Measurements from ENCODE around the gene FANCC. TPM values are rescaled to one million over a fixed set of nuclear protein-coding genes. Genes with fewer than 3 reads are reported as not detected.

The FANCC gene
- total RNA-seq, 1 donor from 2014 or later: 7.9 TPM

DNA sequence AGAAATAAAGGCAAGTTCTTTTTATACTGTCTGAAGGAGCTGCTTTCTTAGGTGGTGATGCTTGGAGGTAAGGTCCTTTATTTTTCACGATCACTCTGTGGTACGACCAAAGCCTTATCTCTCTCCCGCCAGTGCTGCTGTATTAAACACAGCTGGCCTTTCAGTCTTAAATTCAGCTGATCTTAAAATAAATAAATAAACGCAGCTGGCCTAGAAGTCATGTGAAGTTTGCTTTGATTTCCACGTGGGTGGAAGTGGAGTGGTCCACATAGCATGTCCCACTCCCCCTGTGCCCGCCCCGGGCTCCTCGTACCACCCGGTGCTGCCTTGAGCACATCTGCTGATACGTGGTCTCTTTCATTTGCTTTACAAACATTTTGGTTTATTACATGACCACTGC is 260.4 kb downstream of the FANCC start:
- no peaks in the 10 kb centered on the region for H3K27me3 ChIP-seq (ENCODE audit: insufficient read depth, low read length)
- peaks cover 100% of the 10 kb centered on the region for H3K79me2 ChIP-seq (ENCODE audit: insufficient read depth, low read length)
- H4K20me1 ChIP-seq (ENCODE audit: insufficient read depth, low read length): peaks cover 80% of the 10 kb centered on the region
- H3K36me3 ChIP-seq (ENCODE audit: insufficient read depth, low read length): peaks cover 14% of the 10 kb centered on the region
- H3K9ac ChIP-seq (ENCODE audit: low read length): peak overlapping the region; percentile 80
- peak; percentile 42 for DNase-seq (ENCODE audit: low read depth)
- no peak for FAIRE-seq
- H3K4me3 Mint-ChIP-seq (ENCODE audit: unreplicated experiment): peak overlapping the region; percentile 58
- peak overlapping the region; percentile 21 for H3K27ac ChIP-seq (ENCODE audit: low read depth, low read length)
- H3K4me1 ChIP-seq (ENCODE audit: insufficient read depth, low read length): peaks cover 65% of the 10 kb centered on the region
- H3K36me3 Mint-ChIP-seq (ENCODE audit: low read depth, unreplicated experiment): peaks cover 14% of the 10 kb centered on the region
- no peaks in the 10 kb centered on the region for H3K9me3 ChIP-seq (ENCODE audit: insufficient read depth, low read depth, low read length)
- peak overlapping the region; percentile 82 for H3K4me2 ChIP-seq (ENCODE audit: low read length)
- H2AFZ ChIP-seq (ENCODE audit: low read depth, low read length): no peak overlapping the region
- no peaks in the 10 kb centered on the region for H3K27me3 Mint-ChIP-seq (ENCODE audit: low read depth, unreplicated experiment)
- TF ChIP-seq EZH2 (IDR thresholded peaks at IDR 0.05; ENCODE audit: insufficient read depth, low read length): no peak
- TF ChIP-seq, protein P1, sequence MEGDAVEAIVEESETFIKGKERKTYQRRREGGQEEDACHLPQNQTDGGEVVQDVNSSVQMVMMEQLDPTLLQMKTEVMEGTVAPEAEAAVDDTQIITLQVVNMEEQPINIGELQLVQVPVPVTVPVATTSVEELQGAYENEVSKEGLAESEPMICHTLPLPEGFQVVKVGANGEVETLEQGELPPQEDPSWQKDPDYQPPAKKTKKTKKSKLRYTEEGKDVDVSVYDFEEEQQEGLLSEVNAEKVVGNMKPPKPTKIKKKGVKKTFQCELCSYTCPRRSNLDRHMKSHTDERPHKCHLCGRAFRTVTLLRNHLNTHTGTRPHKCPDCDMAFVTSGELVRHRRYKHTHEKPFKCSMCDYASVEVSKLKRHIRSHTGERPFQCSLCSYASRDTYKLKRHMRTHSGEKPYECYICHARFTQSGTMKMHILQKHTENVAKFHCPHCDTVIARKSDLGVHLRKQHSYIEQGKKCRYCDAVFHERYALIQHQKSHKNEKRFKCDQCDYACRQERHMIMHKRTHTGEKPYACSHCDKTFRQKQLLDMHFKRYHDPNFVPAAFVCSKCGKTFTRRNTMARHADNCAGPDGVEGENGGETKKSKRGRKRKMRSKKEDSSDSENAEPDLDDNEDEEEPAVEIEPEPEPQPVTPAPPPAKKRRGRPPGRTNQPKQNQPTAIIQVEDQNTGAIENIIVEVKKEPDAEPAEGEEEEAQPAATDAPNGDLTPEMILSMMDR (IDR thresholded peaks at IDR 0.05; ENCODE audit: insufficient read depth, low read depth, low read length): no peak
- H3K9me3 Mint-ChIP-seq (ENCODE audit: unreplicated experiment): no peaks in the 10 kb centered on the region
- peaks cover 81% of the 10 kb centered on the region for H3K4me1 Mint-ChIP-seq (ENCODE audit: low read depth, unreplicated experiment)
- H3K27ac Mint-ChIP-seq (ENCODE audit: unreplicated experiment): peak overlapping the region; percentile 89
- peak overlapping the region; percentile 40 for H3K4me3 ChIP-seq (ENCODE audit: insufficient read depth, low read depth, low read length)

DNA sequence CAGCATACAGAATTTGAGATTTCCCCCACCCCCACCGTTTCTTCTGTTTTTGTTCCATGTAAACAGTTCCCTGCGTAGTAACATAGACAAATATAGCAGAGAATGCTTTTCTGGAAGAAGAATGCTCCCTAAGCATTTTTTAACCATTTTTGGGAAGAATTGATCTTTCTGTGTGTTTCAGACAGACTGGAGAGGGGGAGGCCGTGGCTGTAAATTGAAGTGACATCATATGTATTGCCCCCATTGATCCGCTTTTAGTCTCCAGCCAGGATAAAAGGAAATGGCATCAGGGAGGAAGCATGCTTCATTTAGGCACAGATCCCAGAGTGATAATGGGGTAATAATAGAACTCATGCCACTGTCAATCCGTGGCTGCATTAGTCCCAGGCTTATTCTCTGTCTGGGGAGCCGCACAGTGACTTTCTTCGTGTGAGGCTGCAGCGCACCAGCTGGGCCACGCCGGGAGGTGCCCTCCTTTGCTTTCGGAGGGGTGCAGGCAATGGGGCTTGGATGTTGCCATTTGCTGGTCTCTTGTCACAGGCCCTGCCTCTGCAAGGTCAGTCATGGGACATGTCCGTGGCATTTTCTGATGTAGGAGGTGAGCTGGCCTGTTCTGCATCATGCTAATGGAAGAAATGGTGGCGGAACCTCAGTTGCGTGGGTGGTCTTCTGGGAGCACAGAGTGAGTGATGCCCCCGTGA is 261.5 kb downstream of the FANCC start:
- Histone ChIP-seq H4K20me1 (ENCODE audit: insufficient read depth, low read length) (peaks cover 70% of the 10 kb centered on the region), H3K4me3 (ENCODE audit: insufficient read depth, low read depth, low read length) (peak overlapping the region; percentile 40), H2AFZ (ENCODE audit: low read depth, low read length) (no peak overlapping the region), H3K36me3 (ENCODE audit: insufficient read depth, low read length) (peaks cover 8% of the 10 kb centered on the region), H3K9me3 (ENCODE audit: insufficient read depth, low read depth, low read length) (no peaks in the 10 kb centered on the region), H3K4me2 (ENCODE audit: low read length) (peak overlapping the region; percentile 82), H3K79me2 (ENCODE audit: insufficient read depth, low read length) (peaks cover 97% of the 10 kb centered on the region), H3K9ac (ENCODE audit: low read length) (peak overlapping the region; percentile 80), H3K27me3 (ENCODE audit: insufficient read depth, low read length) (no peaks in the 10 kb centered on the region), H3K27ac (ENCODE audit: low read depth, low read length) (peak overlapping the region; percentile 79), H3K4me1 (ENCODE audit: insufficient read depth, low read length) (peaks cover 65% of the 10 kb centered on the region)
- DNase-seq (ENCODE audit: low read depth) (peak; percentile 66), FAIRE-seq (peak; percentile 41)
- H3K4me1 Mint-ChIP-seq (ENCODE audit: low read depth, unreplicated experiment): peaks cover 79% of the 10 kb centered on the region
- peak overlapping the region; percentile 89 for H3K27ac Mint-ChIP-seq (ENCODE audit: unreplicated experiment)
- no peaks in the 10 kb centered on the region for H3K27me3 Mint-ChIP-seq (ENCODE audit: low read depth, unreplicated experiment)
- no peak for TF ChIP-seq EZH2 (IDR thresholded peaks at IDR 0.05; ENCODE audit: insufficient read depth, low read length)
- TF ChIP-seq, protein P1 (IDR thresholded peaks at IDR 0.05; ENCODE audit: insufficient read depth, low read depth, low read length): no peak
- H3K9me3 Mint-ChIP-seq (ENCODE audit: unreplicated experiment): no peaks in the 10 kb centered on the region
- peak overlapping the region; percentile 37 for H3K4me3 Mint-ChIP-seq (ENCODE audit: unreplicated experiment)
- H3K36me3 Mint-ChIP-seq (ENCODE audit: low read depth, unreplicated experiment): peaks cover 18% of the 10 kb centered on the region

DNA sequence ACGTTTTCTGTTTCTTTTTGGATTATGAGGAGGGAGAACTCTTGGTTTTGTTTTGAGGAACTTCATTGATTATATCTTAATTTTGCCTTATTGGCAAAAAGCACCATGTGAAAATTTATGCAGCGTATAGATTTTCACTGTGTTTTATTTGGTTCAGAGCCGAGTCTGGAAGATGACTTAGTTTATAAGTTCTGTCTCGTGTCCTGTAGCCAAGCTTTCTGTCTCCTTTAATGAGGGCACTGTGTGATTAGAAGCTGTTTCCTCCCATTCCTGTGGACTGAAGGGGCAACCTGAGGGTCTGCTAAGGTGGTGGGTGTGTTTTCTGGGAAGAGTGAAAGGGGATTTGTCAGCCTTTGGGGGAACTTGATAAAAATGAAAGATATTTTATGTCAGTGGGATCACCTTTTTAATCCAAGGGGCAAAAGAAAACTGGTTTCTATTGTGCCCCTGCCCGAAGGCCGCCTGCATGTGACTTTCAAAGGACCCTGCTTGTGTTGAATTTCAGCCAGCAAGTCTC is 262.1 kb downstream of the FANCC start:
- H3K36me3 Mint-ChIP-seq (ENCODE audit: low read depth, unreplicated experiment): peaks cover 18% of the 10 kb centered on the region
- H3K4me3 Mint-ChIP-seq (ENCODE audit: unreplicated experiment): peak overlapping the region; percentile 61
- Histone ChIP-seq H3K4me2 (ENCODE audit: low read length) (peak overlapping the region; percentile 82), H3K9ac (ENCODE audit: low read length) (peak overlapping the region; percentile 80), H4K20me1 (ENCODE audit: insufficient read depth, low read length) (peaks cover 69% of the 10 kb centered on the region), H3K27me3 (ENCODE audit: insufficient read depth, low read length) (no peaks in the 10 kb centered on the region), H3K9me3 (ENCODE audit: insufficient read depth, low read depth, low read length) (no peaks in the 10 kb centered on the region), H2AFZ (ENCODE audit: low read depth, low read length) (no peak overlapping the region), H3K36me3 (ENCODE audit: insufficient read depth, low read length) (peaks cover 10% of the 10 kb centered on the region), H3K27ac (ENCODE audit: low read depth, low read length) (peak overlapping the region; percentile 79), H3K4me1 (ENCODE audit: insufficient read depth, low read length) (peaks cover 61% of the 10 kb centered on the region), H3K4me3 (ENCODE audit: insufficient read depth, low read depth, low read length) (peak overlapping the region; percentile 40), H3K79me2 (ENCODE audit: insufficient read depth, low read length) (peaks cover 97% of the 10 kb centered on the region)
- H3K27ac Mint-ChIP-seq (ENCODE audit: unreplicated experiment): peak overlapping the region; percentile 89
- no peaks in the 10 kb centered on the region for H3K9me3 Mint-ChIP-seq (ENCODE audit: unreplicated experiment)
- FAIRE-seq (peak; percentile 17), DNase-seq (ENCODE audit: low read depth) (no peak)
- no peaks in the 10 kb centered on the region for H3K27me3 Mint-ChIP-seq (ENCODE audit: low read depth, unreplicated experiment)
- TF ChIP-seq, protein P1 (IDR thresholded peaks at IDR 0.05; ENCODE audit: insufficient read depth, low read depth, low read length): no peak
- no peak for TF ChIP-seq EZH2 (IDR thresholded peaks at IDR 0.05; ENCODE audit: insufficient read depth, low read length)
- peaks cover 77% of the 10 kb centered on the region for H3K4me1 Mint-ChIP-seq (ENCODE audit: low read depth, unreplicated experiment)
